H1 (cell line): ENCODE data around the gene PRSS22. TPM values are rescaled to one million over a fixed set of nuclear protein-coding genes. Genes with fewer than 3 reads are reported as not detected.

Experiments used
- EP300 ChIP-seq, 2 experiments: IDR thresholded peaks; 1 replicate in 1 of 2; 2 replicates in 1 of 2; pipeline ENCODE4 v1.6.1; 2011 to 2012; ENCODE audit warnings: low read depth in 2 of 2, low read length in 2 of 2, mild to moderate bottlenecking in 2 of 2, borderline replicate concordance in 1 of 2, inconsistent platforms in 1 of 2, moderate library complexity in 1 of 2
- SIRT6 ChIP-seq: IDR thresholded peaks from one replicate; pipeline ENCODE4 v1.7.1; 2012; ENCODE audit warnings: low read length, inconsistent platforms
- TCF12 ChIP-seq: IDR thresholded peaks from 2 replicates; pipeline ENCODE4 v1.6.1; 2011; ENCODE audit warnings: low read depth, mild to moderate bottlenecking, low read length
- polyA plus RNA-seq, 7 experiments: library from polyadenylated mRNA; depleted of rRNA in 3 of 7; stranded (reverse) in 5 of 7; unstranded in 2 of 7; fragments of >200 nt in 5 of 7; fragments of 200-250 nt in 2 of 7; gene quantifications; 1 replicate in 5 of 7; 2 replicates in 1 of 7; 4 replicates in 1 of 7; pipeline versions ENCODE4 v1.2.1 to v1.2.3, GENCODE V29; 2011 to 2013; ENCODE audit warnings: missing spikeins in 2 of 7, mixed read lengths in 2 of 7
- total RNA-seq: library from RNA; stranded (reverse); fragmentation: NEBNext Ultra II Directional; extraction: Animal tissue kit (Norgen Biotek cat#: 25700); gene quantifications from 2 replicates; pipeline ENCODE4 v1.2.1, GENCODE V29; 2021

Gene PRSS22
- total and polyA plus RNA-seq, 2 of the 8 experiments (the other 6 are each of a cell fraction or from before 2014, with no cell fraction given) = 4.0 to 4.4 TPM

DNA sequence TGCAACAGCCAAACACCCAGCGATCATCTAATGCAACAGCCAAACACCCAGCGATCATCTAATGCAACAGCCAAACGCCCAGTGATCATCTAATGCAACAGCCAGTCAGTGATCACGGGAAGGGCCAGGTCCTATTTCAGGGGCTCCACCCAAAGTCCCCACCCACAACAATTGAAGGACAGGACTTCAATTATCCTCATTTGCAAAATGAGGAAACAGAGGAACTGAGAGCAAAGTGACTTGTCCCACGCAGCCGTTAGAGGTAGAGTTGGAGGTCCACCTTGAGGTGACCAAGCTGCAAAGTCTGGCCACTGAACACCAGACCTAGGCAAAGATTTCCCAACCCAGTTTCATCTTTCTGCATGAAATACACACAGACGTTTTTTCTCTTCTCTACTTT is 24.2 kb downstream of the PRSS22 start (continued):
- TF ChIP-seq TCF12 = no peak
- no peak for TF ChIP-seq SIRT6
- TF ChIP-seq EP300 (IDR thresholded peaks at IDR 0.05; ENCODE audit: borderline replicate concordance in 1 of 2, low read depth in 2 of 2, low read length in 2 of 2) = no peak
